CD4-positive, alpha-beta T cell (primary cell): ENCODE results near the gene MTRF1L. TPM values are rescaled to one million over a fixed set of nuclear protein-coding genes. Genes with fewer than 3 reads are reported as not detected.

ENCODE experiments used
- ATAC-seq: fragments of 200-7000 bp; cut with Tn5 transposase; one replicate; pipeline ENCODE4 v1.10.0; 2022; ENCODE audit warnings: mild to moderate bottlenecking; ENCODE audit not compliant: poor library complexity
- CTCF ChIA-PET: fragments of 350-600 bp; sonication (Branson Sonifier 250); formaldehyde crosslinking; loops from one replicate; lab custom pipeline; 2021; ENCODE audit warnings: antibody characterized with exemption, inconsistent platforms; lab: Charles Lee
- POLR2A ChIA-PET: fragments of 350-600 bp; sonication (Branson Sonifier 250); formaldehyde crosslinking; loops from one replicate; lab custom pipeline; 2021; ENCODE audit warnings: antibody characterized with exemption, inconsistent platforms; lab: Charles Lee
- DNase-seq, 14 experiments: peaks; one replicate each; pipeline ENCODE4 v3.0.0-alpha.2; 2013 to 2020; ENCODE audit warnings: mixed read lengths in 2 of 14
- H3K27ac ChIP-seq, 2 donors: one replicate each; pipeline versions ENCODE4 v1.5.1 to v1.7.0; 2013; ENCODE audit warnings: low read length in 2 of 2, low read depth in 1 of 2, mild to moderate bottlenecking in 1 of 2
- H3K27me3 ChIP-seq, 2 experiments: 1 replicate in 1 of 2; 2 replicates in 1 of 2; pipeline versions ENCODE4 v1.6.1 to v1.7.0; 2013; ENCODE audit warnings: low read length in 2 of 2, control low read depth in 1 of 2, mild to moderate bottlenecking in 1 of 2, moderate library complexity in 1 of 2; ENCODE audit not compliant: insufficient read depth in 2 of 2, control insufficient read depth in 1 of 2
- H3K36me3 ChIP-seq: one replicate; pipeline ENCODE4 v1.6.1; 2013; ENCODE audit warnings: low read length, control low read depth; ENCODE audit not compliant: insufficient read depth
- H3K4me1 ChIP-seq: one replicate; pipeline ENCODE4 v1.6.1; 2013; ENCODE audit warnings: low read length, control low read depth; ENCODE audit not compliant: insufficient read depth
- H3K4me3 ChIP-seq: one replicate; pipeline ENCODE4 v1.5.1; 2013; ENCODE audit warnings: mild to moderate bottlenecking, low read length, moderate library complexity
- H3K9me3 ChIP-seq, 2 experiments: 1 replicate in 1 of 2; 2 replicates in 1 of 2; pipeline versions ENCODE4 v1.6.1 to v1.7.0; 2013; ENCODE audit warnings: low read length in 2 of 2, mild to moderate bottlenecking in 2 of 2, control low read depth in 1 of 2, moderate library complexity in 1 of 2; ENCODE audit not compliant: control insufficient read depth in 1 of 2, insufficient read depth in 1 of 2
- H3K27ac Mint-ChIP-seq: one replicate; pipeline ENCODE4 v1.8.0; 2020; ENCODE audit warnings: mixed read lengths
- H3K27me3 Mint-ChIP-seq: one replicate; pipeline ENCODE4 v1.8.0; 2021; ENCODE audit warnings: mixed read lengths
- H3K36me3 Mint-ChIP-seq: one replicate; pipeline ENCODE4 v1.8.0; 2021; ENCODE audit warnings: low read depth, mixed read lengths
- H3K4me1 Mint-ChIP-seq: one replicate; pipeline ENCODE4 v1.8.0; 2021; ENCODE audit warnings: low read depth, mixed read lengths
- H3K4me3 Mint-ChIP-seq: one replicate; pipeline ENCODE4 v1.8.0; 2020; ENCODE audit warnings: mild to moderate bottlenecking, mixed read lengths
- H3K9me3 Mint-ChIP-seq: one replicate; pipeline ENCODE4 v1.8.0; 2020; ENCODE audit warnings: mixed read lengths
- CTCF ChIP-seq: fragments of 200-600 bp; IDR thresholded peaks from one replicate; pipeline ENCODE4 v1.8.0; 2022; ENCODE audit warnings: antibody characterized with exemption, mild to moderate bottlenecking
- intact Hi-C, 2 experiments: fragments of 100-400 bp; cut with DNase I in 1 of 2; cut with micrococcal nuclease in 1 of 2; formaldehyde crosslinking; loops; one replicate each; pipeline versions ENCODE4 v1.15.1 to v1.9.0; 2023 to 2025; cut with DNase I, micrococcal nuclease
- total RNA-seq, 174 experiments: library from RNA in 2 of 174; stranded (reverse) in 2 of 174; gene quantifications; one replicate each; pipeline ENCODE4 v1.2.3 and lab custom pipeline; 2021 to 2026

Gene MTRF1L
- total RNA-seq, 2 experiments from 2014 or later = 9.3 to 11.2 TPM

- TF ChIP-seq CTCF = no peak
- POLR2A ChIA-PET = interaction anchor here (0.7 kb wide), 1 partner anchor 98 kb away, joined by 3 read pairs; no protein-coding TSS in a partner anchor
- CTCF ChIA-PET = interaction anchor here (0.7 kb wide), 1 partner anchor 172 kb away, joined by 3 read pairs; no protein-coding TSS in a partner anchor
- no peaks in the 10 kb centered on the region for H3K36me3 ChIP-seq
- H3K9me3 ChIP-seq = no peaks in the 10 kb centered on the region
- no peaks in the 10 kb centered on the region for H3K4me1 ChIP-seq
- no peak overlapping the region for H3K4me3 ChIP-seq
- H3K4me1 Mint-ChIP-seq = no peaks in the 10 kb centered on the region
- DNase-seq (peak in 3 of 14 experiments; percentile 3 to 17 (median 16)), ATAC-seq (no peak)
- H3K36me3 Mint-ChIP-seq = no peaks in the 10 kb centered on the region
- no peaks in the 10 kb centered on the region for H3K9me3 Mint-ChIP-seq
- H3K27me3 ChIP-seq = no peaks in the 10 kb centered on the region
- intact Hi-C loops = loop anchor here (5.0 kb wide), 3 partner anchors 280 to 480 kb away; no protein-coding TSS in a partner anchor
- no peak overlapping the region for H3K27ac Mint-ChIP-seq
- peaks cover 40% of the 10 kb centered on the region for H3K27me3 Mint-ChIP-seq
- no peak overlapping the region for H3K27ac ChIP-seq
- H3K4me3 Mint-ChIP-seq = no peak overlapping the region
These were observed 29.9 kb upstream of the MTRF1L start for GRCh38 chr6:153032255-153032882.

- no peak overlapping the region for H3K27ac Mint-ChIP-seq
- TF ChIP-seq CTCF = no peak
- H3K4me1 Mint-ChIP-seq = no peaks in the 10 kb centered on the region
- no peaks in the 10 kb centered on the region for H3K27me3 ChIP-seq
- no peak overlapping the region for H3K4me3 Mint-ChIP-seq
- H3K4me3 ChIP-seq = no peak overlapping the region
- H3K9me3 Mint-ChIP-seq = no peaks in the 10 kb centered on the region
- POLR2A ChIA-PET = no interaction called here
- no peaks in the 10 kb centered on the region for H3K4me1 ChIP-seq
- H3K27me3 Mint-ChIP-seq = peaks cover 46% of the 10 kb centered on the region
- no peak for ATAC-seq
- DNase-seq = no peak
- CTCF ChIA-PET = no interaction called here
- H3K27ac ChIP-seq = no peak overlapping the region
- H3K9me3 ChIP-seq = no peaks in the 10 kb centered on the region
- intact Hi-C loops = loop anchor here (5.0 kb wide), 3 partner anchors 281 to 481 kb away; no protein-coding TSS in a partner anchor
- H3K36me3 ChIP-seq = no peaks in the 10 kb centered on the region
- no peaks in the 10 kb centered on the region for H3K36me3 Mint-ChIP-seq
These were observed 28.9 kb upstream of the MTRF1L start for GRCh38 chr6:153031335-153031955.

- Mint-ChIP-seq H3K9me3 (no peaks in the 10 kb centered on the region), H3K4me3 (no peak overlapping the region), H3K27ac (no peak overlapping the region), H3K4me1 (no peaks in the 10 kb centered on the region), H3K27me3 (peaks cover 54% of the 10 kb centered on the region), H3K36me3 (no peaks in the 10 kb centered on the region)
- no peak for DNase-seq
- Histone ChIP-seq H3K27ac (no peak overlapping the region), H3K4me3 (no peak overlapping the region), H3K9me3 (no peaks in the 10 kb centered on the region), H3K36me3 (no peaks in the 10 kb centered on the region), H3K27me3 (no peaks in the 10 kb centered on the region), H3K4me1 (peaks cover 5% of the 10 kb centered on the region)
- intact Hi-C loops = loop anchor here in 1 of 2 experiments (10.0 kb wide), 1 partner anchor 544 kb away; no protein-coding TSS in a partner anchor
- ATAC-seq = no peak
- no peak for TF ChIP-seq CTCF
- POLR2A ChIA-PET = no interaction called here
- CTCF ChIA-PET = no interaction called here
These were observed 26.5 kb upstream of the MTRF1L start for GRCh38 chr6:153028963-153029362.
